ENCODE results near the gene ATG3.
"Not testable (repeated sequence)": the region's sequence is repeated elsewhere in the genome, so short reads cannot be mapped to it uniquely, and the experiment has no call there.

The ATG3 gene

GRCh38 chr3:112564940-112565305, 3.2 kb upstream of the ATG3 start:
- TF ChIP-seq CTCF (conservative IDR thresholded peaks at IDR 0.05; ENCODE audit: control insufficient read depth, insufficient read depth, low read depth, low read length): no peak
- DNase-seq (ENCODE audit: low read depth): no peak
- H3K4me3 ChIP-seq (ENCODE audit: control insufficient read depth, low read depth, low read length): no peak overlapping the region

- not testable (repeated sequence) for DNase-seq (ENCODE audit: low read depth); H3K4me3 ChIP-seq (ENCODE audit: control insufficient read depth, low read depth, low read length)
Observed at GRCh38 chr3:112564247-112564939, 2.6 kb upstream of the ATG3 start.

- no peak for DNase-seq (ENCODE audit: low read depth)
- peak overlapping the region; percentile 81 for H3K4me3 ChIP-seq (ENCODE audit: control insufficient read depth, low read depth, low read length)
- no peak for TF ChIP-seq CTCF (conservative IDR thresholded peaks at IDR 0.05; ENCODE audit: control insufficient read depth, insufficient read depth, low read depth, low read length)
Observed at GRCh38 chr3:112561484-112561733, 353 bp downstream of the ATG3 start.

- H3K4me3 ChIP-seq (ENCODE audit: control insufficient read depth, low read depth, low read length): peak overlapping the region; percentile 81
- TF ChIP-seq CTCF (conservative IDR thresholded peaks at IDR 0.05; ENCODE audit: control insufficient read depth, insufficient read depth, low read depth, low read length): no peak
- DNase-seq (ENCODE audit: low read depth): peak; percentile 88
Observed at GRCh38 chr3:112560721-112561483, 860 bp downstream of the ATG3 start.

- DNase-seq (ENCODE audit: low read depth): no peak
- H3K4me3 ChIP-seq (ENCODE audit: control insufficient read depth, low read depth, low read length): peak overlapping the region; percentile 81
- no peak for TF ChIP-seq CTCF (conservative IDR thresholded peaks at IDR 0.05; ENCODE audit: control insufficient read depth, insufficient read depth, low read depth, low read length)
Observed at GRCh38 chr3:112560307-112560706, 1.5 kb downstream of the ATG3 start.

GRCh38 chr3:112557976-112558375, 3.8 kb downstream of the ATG3 start:
- H3K4me3 ChIP-seq (ENCODE audit: control insufficient read depth, low read depth, low read length): no peak overlapping the region
- no peak for TF ChIP-seq CTCF (conservative IDR thresholded peaks at IDR 0.05; ENCODE audit: control insufficient read depth, insufficient read depth, low read depth, low read length)
- DNase-seq (ENCODE audit: low read depth): no peak

- no peak overlapping the region for H3K4me3 ChIP-seq (ENCODE audit: control insufficient read depth, low read depth, low read length)
- TF ChIP-seq CTCF (conservative IDR thresholded peaks at IDR 0.05; ENCODE audit: control insufficient read depth, insufficient read depth, low read depth, low read length): no peak
Observed at GRCh38 chr3:112555535-112556170, 6.1 kb downstream of the ATG3 start.

More at GRCh38 chr3:112555535-112556170, 6.1 kb downstream of the ATG3 start:
- DNase-seq (ENCODE audit: low read depth): no peak
